ENCODE data around the gene RELA.
A peak's percentile ranks its signal among the peaks of the same experiment; 100 is the strongest.
"Not testable (repeated sequence)": the region's sequence is repeated elsewhere in the genome, so short reads cannot be mapped to it uniquely, and the experiment has no call there.

The RELA gene

DNA sequence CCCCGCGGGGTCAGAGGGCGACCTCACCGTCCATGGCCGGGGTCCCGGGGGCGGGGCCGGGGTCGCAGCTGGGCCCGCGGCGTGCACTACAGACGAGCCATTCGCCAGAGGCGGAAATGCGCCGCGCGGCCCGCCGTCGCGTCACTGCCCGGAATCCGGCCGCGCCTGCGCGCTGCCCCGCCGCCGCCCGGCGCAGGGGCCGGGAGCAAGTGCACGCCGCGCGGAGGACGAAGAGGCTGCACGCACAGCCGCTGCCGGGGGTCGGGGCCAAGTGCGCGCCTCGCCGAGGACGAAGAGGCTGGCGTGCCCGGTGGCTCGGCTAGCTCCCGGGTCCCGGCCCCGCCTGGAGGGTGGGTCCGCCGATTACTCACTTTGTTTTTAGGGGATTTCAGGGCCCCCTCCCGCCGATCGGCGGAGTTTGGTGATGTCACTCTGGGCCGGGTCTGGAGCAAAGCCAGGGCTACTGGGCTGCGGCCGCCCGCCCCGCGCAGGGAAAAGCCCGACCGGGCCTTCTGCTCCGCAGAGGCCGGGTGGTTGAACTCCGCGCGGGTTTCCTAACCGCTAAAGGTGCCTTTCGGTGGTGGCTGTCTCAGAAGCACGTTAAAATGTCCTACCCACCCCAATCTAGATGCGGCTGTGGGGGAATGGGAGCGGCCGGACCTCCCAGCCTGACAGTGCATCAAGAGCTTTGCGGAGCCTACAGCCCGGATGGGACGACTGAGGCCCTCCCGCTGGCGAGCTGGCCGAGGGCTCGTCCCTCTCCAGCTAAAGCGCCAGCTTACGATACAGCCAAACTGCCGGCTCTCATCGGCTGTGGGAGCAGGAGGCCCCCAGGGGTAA lies at the start of gene RELA:
Gene RELA (minus strand): TSS at position 118 of the 840 bp plus-strand sequence. CDS start 84 bp downstream, at position 34.
- no peak for DNase-seq (ENCODE audit: low read depth, low spot score)
- peak within 1 kb of the TSS; percentile 99 for H3K4me3 ChIP-seq
- H3K9me3 ChIP-seq (ENCODE audit: low read depth, low read length) = no peaks in the 10 kb centered on the region
- peak within 1 kb of the TSS; percentile 88 for H3K9ac ChIP-seq (ENCODE audit: insufficient read length)
- peaks cover 30% of the 10 kb centered on the region for H3K36me3 ChIP-seq (ENCODE audit: insufficient read depth, low read length)
- peak within 1 kb of the TSS; percentile 68 for H3K27ac ChIP-seq
- TF ChIP-seq POLR2AphosphoS5 (IDR thresholded peaks at IDR 0.05; ENCODE audit: borderline replicate concordance, low read depth, low read length) (peak; percentile 81; the same call in 1 of the 2 replicates), EZH2 (IDR thresholded peaks at IDR 0.05) (no peak)

DNA sequence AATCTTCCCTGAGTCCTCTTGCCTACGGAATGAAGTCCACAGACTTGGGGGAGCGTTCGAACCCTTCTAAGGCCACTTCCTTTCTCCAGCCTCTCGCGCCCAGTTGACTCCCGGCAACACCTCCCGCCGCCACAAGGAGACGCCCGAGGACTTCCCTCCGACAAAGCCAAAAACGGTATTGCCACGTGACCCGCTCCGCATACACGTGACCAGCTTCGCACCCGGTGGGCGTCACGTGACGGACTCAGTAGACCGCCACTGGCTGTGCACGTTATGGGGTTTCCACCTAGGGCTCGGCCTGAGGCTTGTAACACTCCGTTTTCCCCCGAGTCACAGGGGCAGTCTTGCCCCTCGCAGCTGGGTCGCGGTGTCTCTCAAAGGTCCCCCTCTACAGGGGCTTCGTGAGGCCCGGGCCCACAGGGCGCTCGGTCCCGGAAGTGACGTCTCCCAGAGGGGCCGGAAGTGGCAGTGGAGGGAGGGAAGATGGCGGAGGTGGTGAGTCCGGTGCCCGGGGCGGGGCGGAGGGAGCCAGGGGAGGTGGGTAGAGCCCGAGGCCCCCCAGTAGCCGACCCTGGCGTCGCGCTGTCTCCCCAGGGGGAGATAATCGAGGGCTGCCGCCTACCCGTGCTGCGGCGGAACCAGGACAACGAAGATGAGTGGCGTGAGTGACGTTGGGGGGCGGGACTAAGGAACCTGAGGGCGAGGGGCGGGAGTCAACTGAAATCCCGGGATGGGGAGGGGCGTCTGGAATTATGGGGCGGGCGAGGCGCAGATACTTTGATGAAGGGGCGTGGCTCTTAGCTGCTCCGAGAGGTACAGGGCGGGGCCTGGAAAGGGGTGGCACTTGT lies 49.3 kb upstream of the RELA start, which contains the start of gene KAT5:
Gene KAT5 (plus strand): TSS at position 468 of the 848 bp plus-strand sequence. CDS start 16 bp downstream, at position 484.
- H3K27ac ChIP-seq = peak within 1 kb of the TSS; percentile 98
- peak within 1 kb of the TSS; percentile 94 for H3K4me3 ChIP-seq
- no peaks in the 10 kb centered on the region for H3K9me3 ChIP-seq (ENCODE audit: low read depth, low read length)
- TF ChIP-seq FOXP2 (optimal IDR thresholded peaks at IDR 0.05; ENCODE audit: control extremely low read depth, extremely low read length, insufficient read depth) = peak; percentile 84
- TF ChIP-seq EZH2 (IDR thresholded peaks at IDR 0.05) = no peak
- TF ChIP-seq POLR2AphosphoS5 (IDR thresholded peaks at IDR 0.05; ENCODE audit: borderline replicate concordance, low read depth, low read length) = peak; percentile 79
- H3K9ac ChIP-seq (ENCODE audit: insufficient read length) = peak within 1 kb of the TSS; percentile 98
- H3K36me3 ChIP-seq (ENCODE audit: insufficient read depth, low read length) = peaks cover 39% of the 10 kb centered on the region
- DNase-seq (ENCODE audit: low read depth, low spot score) = peak; percentile 94

DNA sequence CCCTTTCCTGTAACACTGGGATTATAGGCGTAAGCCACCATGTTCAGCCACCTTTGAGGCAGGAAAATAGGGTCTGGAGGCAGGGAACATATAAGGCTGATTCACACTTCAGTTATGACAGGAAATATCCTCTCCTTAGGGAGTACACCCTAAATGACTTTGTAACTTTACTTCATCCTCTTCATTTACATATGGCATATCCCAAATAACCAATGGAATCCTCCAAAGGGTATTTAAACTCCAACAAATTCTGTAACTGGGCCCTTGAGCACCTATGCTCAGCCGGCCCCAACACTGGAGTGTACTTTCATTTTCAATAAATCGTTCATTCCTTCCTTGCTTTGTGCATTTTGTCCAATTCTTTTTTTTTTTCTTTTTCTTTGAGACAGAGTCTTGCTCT lies 47.7 kb upstream of the RELA start:
- no peak overlapping the region for H3K4me3 ChIP-seq
- H3K9me3 ChIP-seq (ENCODE audit: low read depth, low read length) = no peaks in the 10 kb centered on the region
- H3K9ac ChIP-seq (ENCODE audit: insufficient read length) = no peak overlapping the region
- H3K27ac ChIP-seq = no peak overlapping the region
- peaks cover 27% of the 10 kb centered on the region for H3K36me3 ChIP-seq (ENCODE audit: insufficient read depth, low read length)
- no peak for TF ChIP-seq FOXP2 (optimal IDR thresholded peaks at IDR 0.05; ENCODE audit: control extremely low read depth, extremely low read length, insufficient read depth)
- no peak for TF ChIP-seq POLR2AphosphoS5 (IDR thresholded peaks at IDR 0.05; ENCODE audit: borderline replicate concordance, low read depth, low read length)
- TF ChIP-seq EZH2 (IDR thresholded peaks at IDR 0.05) = no peak
- no peak for DNase-seq (ENCODE audit: low read depth, low spot score)

DNA sequence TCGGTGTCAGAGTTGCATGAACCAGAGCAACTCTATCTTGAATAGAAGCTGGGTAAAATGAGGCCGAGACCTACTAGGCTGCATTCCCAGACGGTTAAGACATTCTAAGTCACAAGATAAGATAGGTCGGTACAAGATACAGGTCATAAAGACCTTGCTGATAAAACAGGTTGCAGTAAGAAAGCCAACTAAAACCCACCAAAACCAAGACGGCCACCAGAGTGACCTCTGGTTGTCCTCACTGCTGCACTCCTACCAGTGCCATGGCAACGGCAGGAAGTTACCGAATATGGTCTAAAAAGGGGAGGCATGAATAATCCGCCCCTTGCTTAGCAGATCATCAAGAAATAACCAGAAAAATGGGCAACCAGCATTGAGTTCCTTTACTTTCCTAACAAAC lies 46.9 kb upstream of the RELA start:
- no peak for TF ChIP-seq POLR2AphosphoS5 (IDR thresholded peaks at IDR 0.05; ENCODE audit: borderline replicate concordance, low read depth, low read length)
- TF ChIP-seq FOXP2 (optimal IDR thresholded peaks at IDR 0.05; ENCODE audit: control extremely low read depth, extremely low read length, insufficient read depth) = no peak
- TF ChIP-seq EZH2 (IDR thresholded peaks at IDR 0.05) = no peak
- Histone ChIP-seq H3K36me3 (ENCODE audit: insufficient read depth, low read length) (peaks cover 21% of the 10 kb centered on the region), H3K9ac (ENCODE audit: insufficient read length) (no peak overlapping the region), H3K27ac (no peak overlapping the region), H3K9me3 (ENCODE audit: low read depth, low read length) (no peaks in the 10 kb centered on the region), H3K4me3 (no peak overlapping the region)
- DNase-seq (ENCODE audit: low read depth, low spot score) = no peak

DNA sequence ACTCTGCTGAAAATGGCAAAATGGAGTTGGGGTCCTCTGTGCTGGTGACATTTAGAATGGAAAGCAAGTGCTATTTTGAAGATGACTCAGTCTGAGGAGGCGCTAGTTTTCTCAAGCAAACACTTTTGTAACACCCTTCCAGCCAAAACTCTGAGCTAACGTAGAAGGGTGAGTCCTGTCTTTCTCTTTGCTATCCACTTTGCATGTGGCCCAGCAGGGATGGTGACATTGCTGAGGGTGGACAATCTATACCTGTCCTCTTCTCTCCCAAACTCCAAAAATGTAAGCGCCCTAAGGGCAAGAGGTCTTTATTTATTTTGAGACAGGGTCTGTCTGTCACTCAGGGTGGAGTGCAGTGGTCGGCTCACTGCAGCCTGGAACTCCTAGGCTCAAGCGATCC lies 45.7 kb upstream of the RELA start:
- H3K9me3 ChIP-seq (ENCODE audit: low read depth, low read length) = no peaks in the 10 kb centered on the region
- no peak overlapping the region for H3K27ac ChIP-seq
- no peak for DNase-seq (ENCODE audit: low read depth, low spot score)
- H3K4me3 ChIP-seq = no peak overlapping the region
- H3K9ac ChIP-seq (ENCODE audit: insufficient read length) = no peak overlapping the region
- no peak for TF ChIP-seq FOXP2 (optimal IDR thresholded peaks at IDR 0.05; ENCODE audit: control extremely low read depth, extremely low read length, insufficient read depth)
- TF ChIP-seq POLR2AphosphoS5 (IDR thresholded peaks at IDR 0.05; ENCODE audit: borderline replicate concordance, low read depth, low read length) = no peak
- no peak for TF ChIP-seq EZH2 (IDR thresholded peaks at IDR 0.05)
- H3K36me3 ChIP-seq (ENCODE audit: insufficient read depth, low read length) = peaks cover 8% of the 10 kb centered on the region

DNA sequence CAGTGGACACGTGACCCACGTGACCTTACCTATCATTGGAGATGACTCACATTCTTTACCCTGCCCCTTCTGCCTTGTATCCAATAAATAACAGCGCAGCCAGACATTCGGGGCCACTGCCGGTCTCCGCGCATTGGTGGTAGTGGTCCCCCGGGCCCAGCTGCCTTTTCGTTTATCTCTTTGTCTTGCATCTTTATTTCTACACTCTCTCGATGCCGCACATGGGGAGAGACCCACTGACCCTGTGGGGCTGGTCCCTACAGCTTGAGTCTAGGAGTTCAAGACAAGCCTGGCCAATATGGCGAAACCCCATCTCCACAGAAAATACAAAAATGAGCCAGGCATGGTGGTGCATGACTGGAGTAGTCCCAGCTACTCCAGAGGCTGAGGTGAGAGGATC lies 44.3 kb upstream of the RELA start:
- not testable (repeated sequence) for H3K4me3 ChIP-seq; DNase-seq (ENCODE audit: low read depth, low spot score); H3K9ac ChIP-seq (ENCODE audit: insufficient read length); H3K9me3 ChIP-seq (ENCODE audit: low read depth, low read length); H3K27ac ChIP-seq; H3K36me3 ChIP-seq (ENCODE audit: insufficient read depth, low read length)

DNA sequence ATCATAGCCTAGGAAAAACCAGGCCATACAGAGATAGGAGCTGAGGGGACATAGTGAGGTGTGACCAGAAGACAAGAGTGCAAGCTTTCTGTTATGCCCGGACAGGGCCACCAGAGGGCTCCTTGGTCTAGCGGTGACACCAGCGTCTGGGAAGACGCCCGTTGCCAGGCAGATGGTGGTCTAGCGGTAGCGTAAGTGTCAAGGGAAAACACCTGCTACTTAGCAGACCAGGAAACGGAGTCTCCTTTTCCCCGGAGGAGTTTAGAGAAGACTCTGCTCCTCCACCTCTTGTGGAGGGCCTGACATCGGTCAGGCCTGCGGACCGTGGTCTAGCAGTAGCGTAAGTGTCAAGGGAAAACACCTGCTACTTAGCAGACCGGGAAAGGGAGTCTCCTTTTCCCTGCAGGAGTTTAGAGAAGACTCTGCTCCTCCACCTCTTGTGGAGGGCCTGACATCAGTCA lies 43.6 kb upstream of the RELA start:
- not testable (repeated sequence) for H3K9ac ChIP-seq (ENCODE audit: insufficient read length); H3K36me3 ChIP-seq (ENCODE audit: insufficient read depth, low read length); H3K27ac ChIP-seq; DNase-seq (ENCODE audit: low read depth, low spot score); H3K9me3 ChIP-seq (ENCODE audit: low read depth, low read length); H3K4me3 ChIP-seq

DNA sequence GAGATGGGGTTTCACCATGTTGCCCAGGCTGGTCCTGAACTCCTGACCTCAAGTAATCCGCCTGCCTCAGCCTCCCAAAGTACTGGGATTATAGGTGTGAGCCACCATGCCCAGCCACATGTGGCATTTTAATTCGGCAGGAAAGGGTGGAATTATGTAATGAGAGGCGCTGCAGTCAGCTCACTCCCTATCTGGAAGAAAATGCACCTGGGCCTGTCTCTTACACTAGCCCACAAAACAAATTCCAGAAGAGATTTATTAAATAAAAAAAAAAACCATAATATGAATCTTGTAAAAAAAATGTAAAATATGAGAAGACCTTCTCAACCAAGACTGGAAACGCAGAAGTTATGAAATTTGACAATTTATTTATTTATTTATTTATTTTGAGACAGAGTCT lies 41.1 kb upstream of the RELA start:
- Histone ChIP-seq H3K27ac (no peak overlapping the region), H3K9ac (ENCODE audit: insufficient read length) (no peak overlapping the region), H3K36me3 (ENCODE audit: insufficient read depth, low read length) (no peaks in the 10 kb centered on the region), H3K9me3 (ENCODE audit: low read depth, low read length) (no peaks in the 10 kb centered on the region), H3K4me3 (no peak overlapping the region)
- DNase-seq (ENCODE audit: low read depth, low spot score) = no peak
- TF ChIP-seq FOXP2 (optimal IDR thresholded peaks at IDR 0.05; ENCODE audit: control extremely low read depth, extremely low read length, insufficient read depth) (no peak), POLR2AphosphoS5 (IDR thresholded peaks at IDR 0.05; ENCODE audit: borderline replicate concordance, low read depth, low read length) (no peak), EZH2 (IDR thresholded peaks at IDR 0.05) (no peak)

Measured in SK-N-MC (cell line).